Measurements from ENCODE around the gene MYO3B.

MYO3B gene

DNA sequence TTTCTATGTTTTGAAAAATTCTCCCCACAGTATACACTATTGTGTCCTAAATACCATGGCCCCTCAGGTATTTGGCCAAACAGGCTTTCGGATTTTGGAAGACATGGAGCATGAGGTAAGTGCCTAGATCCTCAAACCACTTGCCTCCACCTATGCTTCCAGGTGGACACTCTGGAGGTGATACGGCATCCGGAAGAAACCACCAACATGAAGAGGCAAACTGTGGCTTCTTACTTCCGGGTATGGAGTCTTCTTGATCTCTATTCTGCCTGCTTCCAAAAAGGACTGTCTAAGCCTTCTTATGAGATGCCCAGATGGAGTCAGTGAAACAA lies 285.2 kb downstream of the MYO3B start:
- H3K9ac ChIP-seq (ENCODE audit: low read length), result no peak overlapping the region

DNA sequence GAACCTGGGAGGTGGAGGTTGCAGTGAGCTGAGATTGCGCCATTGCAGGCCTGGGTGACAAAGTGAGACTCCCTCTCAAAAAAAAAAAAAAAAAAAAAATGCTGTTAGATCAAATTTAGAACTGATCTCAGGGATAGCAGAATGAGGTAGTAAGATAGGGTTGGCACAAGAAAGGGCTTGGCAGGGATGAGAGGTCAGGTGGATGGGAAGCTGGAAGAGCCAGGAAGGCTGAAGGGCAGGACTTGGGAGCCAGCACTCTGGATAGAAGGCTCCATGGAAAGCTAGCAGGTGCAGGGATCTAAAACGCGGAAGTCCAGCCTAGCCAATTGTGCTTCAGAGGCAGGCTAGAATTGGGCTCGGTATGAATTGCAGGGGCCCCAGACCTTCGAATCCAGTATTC lies 286.3 kb downstream of the MYO3B start:
- TF ChIP-seq CTCF (IDR thresholded peaks at IDR 0.05; ENCODE audit: low read depth, low read length) (no peak), EZH2phosphoT487 (IDR thresholded peaks at IDR 0.05; ENCODE audit: low read depth) (no peak)
- H3K4me2 ChIP-seq (ENCODE audit: low read length), result no peak overlapping the region
- H3K27ac ChIP-seq (ENCODE audit: low read length), result no peak overlapping the region
- no peaks in the 10 kb centered on the region for H3K4me1 ChIP-seq (ENCODE audit: low read length)
- no peak overlapping the region for H3K9ac ChIP-seq (ENCODE audit: low read length)
- H3K4me3 ChIP-seq (ENCODE audit: low read length), result no peak overlapping the region
- no peak overlapping the region for H2AFZ ChIP-seq (ENCODE audit: low read depth, low read length)
- H3K79me2 ChIP-seq (ENCODE audit: low read length), result no peaks in the 10 kb centered on the region
- H4K20me1 ChIP-seq (ENCODE audit: insufficient read depth, low read length), result no peaks in the 10 kb centered on the region
- no peaks in the 10 kb centered on the region for H3K27me3 ChIP-seq (ENCODE audit: low read depth, low read length)
- no peaks in the 10 kb centered on the region for H3K9me3 ChIP-seq (ENCODE audit: insufficient read depth, low read length)
- no peaks in the 10 kb centered on the region for H3K36me3 ChIP-seq (replicated peaks; ENCODE audit: low read depth, low read length)

More for the DNA sequence above, 285.2 kb downstream of the MYO3B start:
- no peak overlapping the region for H3K4me3 ChIP-seq (ENCODE audit: low read length)
- H3K79me2 ChIP-seq (ENCODE audit: low read length), result no peaks in the 10 kb centered on the region
- 0 out of 2 replicates have a peak overlapping the region, but pooled peaks have one; percentile 15 for H2AFZ ChIP-seq (ENCODE audit: low read depth, low read length)
- H3K4me1 ChIP-seq (ENCODE audit: low read length), result no peaks in the 10 kb centered on the region
- H3K27ac ChIP-seq (ENCODE audit: low read length), result no peak overlapping the region
- H3K4me2 ChIP-seq (ENCODE audit: low read length), result no peak overlapping the region
- no peaks in the 10 kb centered on the region for H3K9me3 ChIP-seq (ENCODE audit: insufficient read depth, low read length)
- no peaks in the 10 kb centered on the region for H4K20me1 ChIP-seq (ENCODE audit: insufficient read depth, low read length)
- H3K27me3 ChIP-seq (ENCODE audit: low read depth, low read length), result no peaks in the 10 kb centered on the region
- TF ChIP-seq EZH2phosphoT487 (IDR thresholded peaks at IDR 0.05; ENCODE audit: low read depth), result no peak
- TF ChIP-seq CTCF (IDR thresholded peaks at IDR 0.05; ENCODE audit: low read depth, low read length), result no peak
- no peaks in the 10 kb centered on the region for H3K36me3 ChIP-seq (replicated peaks; ENCODE audit: low read depth, low read length)

DNA sequence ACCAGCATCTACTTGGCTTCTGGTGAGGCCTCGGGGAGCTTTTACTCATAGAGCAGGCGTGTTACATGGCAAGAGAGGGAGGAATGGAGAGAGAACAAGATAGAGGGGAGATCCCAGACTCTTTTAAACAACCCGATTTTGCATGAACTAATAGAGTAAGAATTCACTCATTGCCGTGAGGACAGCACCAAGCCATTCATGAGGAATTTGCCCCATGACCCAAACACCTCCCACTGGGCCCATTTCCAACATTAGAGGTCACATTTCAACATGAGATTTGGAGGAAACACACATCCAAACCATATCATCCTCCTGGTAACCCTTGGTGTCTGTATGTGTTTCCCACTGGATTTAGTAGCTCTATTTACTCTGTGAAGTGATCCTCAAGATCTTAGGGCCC lies 287.3 kb downstream of the MYO3B start:
- Histone ChIP-seq H3K79me2 (ENCODE audit: low read length) (no peaks in the 10 kb centered on the region), H3K36me3 (replicated peaks; ENCODE audit: low read depth, low read length) (no peaks in the 10 kb centered on the region), H3K9ac (ENCODE audit: low read length) (no peak overlapping the region), H3K27me3 (ENCODE audit: low read depth, low read length) (no peaks in the 10 kb centered on the region), H2AFZ (ENCODE audit: low read depth, low read length) (no peak overlapping the region), H3K4me2 (ENCODE audit: low read length) (no peak overlapping the region), H4K20me1 (ENCODE audit: insufficient read depth, low read length) (no peaks in the 10 kb centered on the region), H3K9me3 (ENCODE audit: insufficient read depth, low read length) (no peaks in the 10 kb centered on the region), H3K4me3 (ENCODE audit: low read length) (no peak overlapping the region), H3K4me1 (ENCODE audit: low read length) (no peaks in the 10 kb centered on the region), H3K27ac (ENCODE audit: low read length) (no peak overlapping the region)
- TF ChIP-seq EZH2phosphoT487 (IDR thresholded peaks at IDR 0.05; ENCODE audit: low read depth), result no peak
- TF ChIP-seq CTCF (IDR thresholded peaks at IDR 0.05; ENCODE audit: low read depth, low read length), result no peak

GRCh38 chr2:170466632-170467031 lies 288.7 kb downstream of the MYO3B start:
- Histone ChIP-seq H3K4me1 (ENCODE audit: low read length) (no peaks in the 10 kb centered on the region), H4K20me1 (ENCODE audit: insufficient read depth, low read length) (no peaks in the 10 kb centered on the region), H3K4me3 (ENCODE audit: low read length) (no peak overlapping the region), H3K36me3 (replicated peaks; ENCODE audit: low read depth, low read length) (no peaks in the 10 kb centered on the region), H3K27me3 (ENCODE audit: low read depth, low read length) (no peaks in the 10 kb centered on the region), H3K9ac (ENCODE audit: low read length) (no peak overlapping the region), H3K27ac (ENCODE audit: low read length) (no peak overlapping the region), H3K9me3 (ENCODE audit: insufficient read depth, low read length) (no peaks in the 10 kb centered on the region), H2AFZ (ENCODE audit: low read depth, low read length) (no peak overlapping the region), H3K4me2 (ENCODE audit: low read length) (no peak overlapping the region), H3K79me2 (ENCODE audit: low read length) (no peaks in the 10 kb centered on the region)
- TF ChIP-seq CTCF (IDR thresholded peaks at IDR 0.05; ENCODE audit: low read depth, low read length), result no peak
- no peak for TF ChIP-seq EZH2phosphoT487 (IDR thresholded peaks at IDR 0.05; ENCODE audit: low read depth)
